ENCODE data around the gene ZNF562. TPM values are rescaled to one million over a fixed set of nuclear protein-coding genes. Genes with fewer than 3 reads are reported as not detected.
A peak's percentile ranks its signal among the peaks of the same experiment; 100 is the strongest.
"Not testable (repeated sequence)": the region's sequence is repeated elsewhere in the genome, so short reads cannot be mapped to it uniquely, and the experiment has no call there.

Gene ZNF562
- total RNA-seq, 3 donors from 2014 or later: 29.4 to 34.1 (median 33.5) TPM

- H3K4me1 Mint-ChIP-seq (ENCODE audit: low read depth): peaks cover 37% of the 10 kb centered on the region
- H3K36me3 Mint-ChIP-seq (ENCODE audit: insufficient read depth): peaks cover 60% of the 10 kb centered on the region
- DNase-seq (no peak), ATAC-seq (no peak)
- peaks cover 30% of the 10 kb centered on the region for H3K9me3 Mint-ChIP-seq
- H3K4me3 Mint-ChIP-seq: no peak overlapping the region
- no peaks in the 10 kb centered on the region for H3K27me3 Mint-ChIP-seq (ENCODE audit: low read depth)
These were observed 3.2 kb downstream of the ZNF562 start for GRCh38 chr19:9671655-9672054.

GRCh38 chr19:9668544-9668943, 6.4 kb downstream of the ZNF562 start:
- no peaks in the 10 kb centered on the region for H3K27me3 Mint-ChIP-seq (ENCODE audit: low read depth)
- ATAC-seq: no peak

GRCh38 chr19:9667898-9668297, 7.0 kb downstream of the ZNF562 start:
- H3K4me1 Mint-ChIP-seq (ENCODE audit: low read depth): peaks cover 33% of the 10 kb centered on the region
- no peaks in the 10 kb centered on the region for H3K27me3 Mint-ChIP-seq (ENCODE audit: low read depth)
- ATAC-seq: no peak
- no peak overlapping the region for H3K4me3 Mint-ChIP-seq
- DNase-seq: no peak
- H3K36me3 Mint-ChIP-seq (ENCODE audit: insufficient read depth): peaks cover 62% of the 10 kb centered on the region
- H3K9me3 Mint-ChIP-seq: peaks cover 25% of the 10 kb centered on the region

More at GRCh38 chr19:9668544-9668943, 6.4 kb downstream of the ZNF562 start:
- no peak for DNase-seq
- Mint-ChIP-seq H3K4me3 (no peak overlapping the region), H3K36me3 (ENCODE audit: insufficient read depth) (peaks cover 62% of the 10 kb centered on the region), H3K9me3 (peaks cover 26% of the 10 kb centered on the region), H3K4me1 (ENCODE audit: low read depth) (peaks cover 34% of the 10 kb centered on the region)

GRCh38 chr19:9658769-9659168, 16.1 kb downstream of the ZNF562 start:
- ATAC-seq: no peak
- no peaks in the 10 kb centered on the region for H3K27me3 Mint-ChIP-seq (ENCODE audit: low read depth)
- no peak for DNase-seq
- H3K4me1 Mint-ChIP-seq (ENCODE audit: low read depth): peaks cover 5% of the 10 kb centered on the region
- H3K36me3 Mint-ChIP-seq (ENCODE audit: insufficient read depth): peaks cover 43% of the 10 kb centered on the region
- H3K9me3 Mint-ChIP-seq: no peaks in the 10 kb centered on the region
- no peak overlapping the region for H3K4me3 Mint-ChIP-seq

GRCh38 chr19:9653066-9653555, 21.8 kb downstream of the ZNF562 start:
- not testable (repeated sequence) for H3K4me1 Mint-ChIP-seq (ENCODE audit: low read depth); ATAC-seq; DNase-seq; H3K27me3 Mint-ChIP-seq (ENCODE audit: low read depth); H3K4me3 Mint-ChIP-seq
- Mint-ChIP-seq H3K9me3 (peaks cover 19% of the 10 kb centered on the region), H3K36me3 (ENCODE audit: insufficient read depth) (peaks cover 76% of the 10 kb centered on the region)

GRCh38 chr19:9651464-9651863, 23.4 kb downstream of the ZNF562 start:
- not testable (repeated sequence) for H3K4me1 Mint-ChIP-seq (ENCODE audit: low read depth); H3K27me3 Mint-ChIP-seq (ENCODE audit: low read depth); DNase-seq; H3K4me3 Mint-ChIP-seq; ATAC-seq
- peaks cover 66% of the 10 kb centered on the region for H3K36me3 Mint-ChIP-seq (ENCODE audit: insufficient read depth)
- H3K9me3 Mint-ChIP-seq: peaks cover 19% of the 10 kb centered on the region

GRCh38 chr19:9650345-9650744, 24.6 kb downstream of the ZNF562 start:
- Mint-ChIP-seq H3K4me3 (no peak overlapping the region), H3K36me3 (ENCODE audit: insufficient read depth) (peaks cover 62% of the 10 kb centered on the region), H3K9me3 (peaks cover 19% of the 10 kb centered on the region), H3K27me3 (ENCODE audit: low read depth) (no peaks in the 10 kb centered on the region), H3K4me1 (ENCODE audit: low read depth) (peaks cover 2% of the 10 kb centered on the region)
- no peak for DNase-seq
- no peak for ATAC-seq

GRCh38 chr19:9645472-9645871, 29.4 kb downstream of the ZNF562 start:
- ATAC-seq (no peak), DNase-seq (no peak)
- Mint-ChIP-seq H3K36me3 (ENCODE audit: insufficient read depth) (peaks cover 38% of the 10 kb centered on the region), H3K27me3 (ENCODE audit: low read depth) (no peaks in the 10 kb centered on the region), H3K9me3 (peaks cover 12% of the 10 kb centered on the region), H3K4me1 (ENCODE audit: low read depth) (no peaks in the 10 kb centered on the region), H3K4me3 (no peak overlapping the region)

GRCh38 chr19:9644472-9644871, 30.4 kb downstream of the ZNF562 start:
- ATAC-seq (no peak), DNase-seq (no peak)
- Mint-ChIP-seq H3K4me1 (ENCODE audit: low read depth) (no peaks in the 10 kb centered on the region), H3K27me3 (ENCODE audit: low read depth) (no peaks in the 10 kb centered on the region), H3K4me3 (no peak overlapping the region), H3K36me3 (ENCODE audit: insufficient read depth) (peaks cover 33% of the 10 kb centered on the region), H3K9me3 (peaks cover 12% of the 10 kb centered on the region)

- Mint-ChIP-seq H3K4me3 (no peak overlapping the region), H3K9me3 (peaks cover 12% of the 10 kb centered on the region), H3K36me3 (ENCODE audit: insufficient read depth) (peaks cover 25% of the 10 kb centered on the region), H3K4me1 (ENCODE audit: low read depth) (no peaks in the 10 kb centered on the region), H3K27me3 (ENCODE audit: low read depth) (no peaks in the 10 kb centered on the region)
- DNase-seq: no peak
- ATAC-seq: no peak
These were observed 33.1 kb downstream of the ZNF562 start for GRCh38 chr19:9641810-9642209.

- no peak overlapping the region for H3K4me3 Mint-ChIP-seq
These were observed 33.9 kb downstream of the ZNF562 start for GRCh38 chr19:9640956-9641355.

GRCh38 chr19:9636018-9636417, 38.9 kb downstream of the ZNF562 start:
- no peak for DNase-seq
- peaks cover 2% of the 10 kb centered on the region for H3K9me3 Mint-ChIP-seq
- H3K27me3 Mint-ChIP-seq (ENCODE audit: low read depth): no peaks in the 10 kb centered on the region
- H3K4me3 Mint-ChIP-seq: no peak overlapping the region
- no peak for ATAC-seq
- peaks cover 27% of the 10 kb centered on the region for H3K36me3 Mint-ChIP-seq (ENCODE audit: insufficient read depth)
- H3K4me1 Mint-ChIP-seq (ENCODE audit: low read depth): no peaks in the 10 kb centered on the region

More at GRCh38 chr19:9640956-9641355, 33.9 kb downstream of the ZNF562 start:
- ATAC-seq (no peak), DNase-seq (no peak)
- H3K4me1 Mint-ChIP-seq (ENCODE audit: low read depth): no peaks in the 10 kb centered on the region
- no peaks in the 10 kb centered on the region for H3K27me3 Mint-ChIP-seq (ENCODE audit: low read depth)
- H3K9me3 Mint-ChIP-seq: peaks cover 12% of the 10 kb centered on the region
- H3K36me3 Mint-ChIP-seq (ENCODE audit: insufficient read depth): peaks cover 25% of the 10 kb centered on the region

- ATAC-seq (no peak), DNase-seq (no peak)
- H3K36me3 Mint-ChIP-seq (ENCODE audit: insufficient read depth): peaks cover 16% of the 10 kb centered on the region
- H3K4me1 Mint-ChIP-seq (ENCODE audit: low read depth): peaks cover 5% of the 10 kb centered on the region
- no peak overlapping the region for H3K4me3 Mint-ChIP-seq
- H3K27me3 Mint-ChIP-seq (ENCODE audit: low read depth): no peaks in the 10 kb centered on the region
- no peaks in the 10 kb centered on the region for H3K9me3 Mint-ChIP-seq
These were observed 47.0 kb downstream of the ZNF562 start for GRCh38 chr19:9627856-9628255.

- H3K4me3 Mint-ChIP-seq: peak overlapping the region; percentile 48
- peaks cover 3% of the 10 kb centered on the region for H3K27me3 Mint-ChIP-seq (ENCODE audit: low read depth)
- H3K36me3 Mint-ChIP-seq (ENCODE audit: insufficient read depth): peaks cover 16% of the 10 kb centered on the region
- no peak for DNase-seq
- ATAC-seq: no peak
- peaks cover 21% of the 10 kb centered on the region for H3K4me1 Mint-ChIP-seq (ENCODE audit: low read depth)
- H3K9me3 Mint-ChIP-seq: no peaks in the 10 kb centered on the region
These were observed 52.4 kb downstream of the ZNF562 start for GRCh38 chr19:9622531-9622930.

- H3K9me3 Mint-ChIP-seq: no peaks in the 10 kb centered on the region
- peak; percentile 85 for DNase-seq
- H3K36me3 Mint-ChIP-seq (ENCODE audit: insufficient read depth): peaks cover 19% of the 10 kb centered on the region
- H3K27me3 Mint-ChIP-seq (ENCODE audit: low read depth): peaks cover 3% of the 10 kb centered on the region
- peaks cover 21% of the 10 kb centered on the region for H3K4me1 Mint-ChIP-seq (ENCODE audit: low read depth)
- peak; percentile 94 to 95 for ATAC-seq
- peak within 1 kb of the TSS; percentile 99 for H3K4me3 Mint-ChIP-seq
These were observed 53.5 kb downstream of the ZNF562 start, which contains the start of gene ZNF561 for GRCh38 chr19:9621156-9622037. ZNF561 (minus strand) TSS chr19:9621232; CDS start chr19:9619456, 1,776 bp downstream.

Measured in activated T-cell treated with anti-CD3 and anti-CD28 coated beads, Interleukin-2, amount 50 U/mL, for 4 hours (primary cell).